GM12801 (cell line): ENCODE data around the gene SLC49A3.

ENCODE experiments used
- TF ChIP-seq, protein P1 (sequence below): IDR thresholded peaks from one replicate; pipeline ENCODE4 v1.5.1; 2011; ENCODE audit warnings: control low read depth; ENCODE audit not compliant: insufficient read length; ENCODE audit errors: extremely low read depth

The SLC49A3 gene

DNA sequence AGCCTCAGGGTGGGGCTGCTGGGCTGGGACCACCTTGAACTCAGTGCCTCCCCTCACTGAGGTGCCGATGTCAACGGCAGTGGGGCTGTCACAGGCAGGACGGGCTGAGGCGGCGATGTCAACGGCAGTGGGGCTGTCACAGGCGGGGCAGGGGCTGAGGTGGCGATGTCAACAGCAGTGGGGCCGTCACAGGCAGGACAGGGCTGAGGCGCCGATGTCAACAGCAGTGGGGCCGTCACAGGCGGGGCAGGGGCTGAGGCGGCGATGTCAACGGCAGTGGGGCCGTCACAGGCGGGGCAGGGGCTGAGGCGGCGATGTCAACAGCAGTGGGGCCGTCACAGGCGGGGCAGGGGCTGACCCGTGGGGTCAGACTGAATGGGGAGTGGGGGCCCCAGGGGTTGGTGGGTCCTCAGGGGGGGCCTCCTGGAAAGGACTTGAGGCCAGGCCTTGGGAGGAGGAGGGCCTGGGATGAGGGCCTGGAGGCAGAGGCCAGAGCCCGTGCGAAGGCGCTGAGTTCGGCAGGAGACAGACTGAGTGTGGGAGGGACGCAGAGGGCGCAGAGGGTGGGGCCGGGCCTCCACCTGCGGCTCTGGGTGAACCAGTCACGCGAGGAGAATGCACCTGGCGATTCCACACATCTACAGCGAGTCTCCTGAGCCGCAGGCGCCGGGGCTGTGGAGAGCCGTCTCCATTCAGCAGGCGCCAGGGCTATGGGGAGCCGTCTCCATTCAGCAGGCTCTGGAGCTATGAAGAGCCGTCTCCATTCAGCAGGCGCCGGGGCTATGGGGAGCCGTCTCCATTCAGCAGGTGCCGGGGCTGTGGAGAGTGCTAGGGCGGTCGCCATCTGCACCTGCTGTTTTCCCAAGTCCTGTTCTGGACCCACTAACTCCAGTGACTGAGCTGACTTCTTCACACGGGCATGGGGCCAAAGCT lies 37.7 kb downstream of the SLC49A3 start:
- TF ChIP-seq, protein P1, sequence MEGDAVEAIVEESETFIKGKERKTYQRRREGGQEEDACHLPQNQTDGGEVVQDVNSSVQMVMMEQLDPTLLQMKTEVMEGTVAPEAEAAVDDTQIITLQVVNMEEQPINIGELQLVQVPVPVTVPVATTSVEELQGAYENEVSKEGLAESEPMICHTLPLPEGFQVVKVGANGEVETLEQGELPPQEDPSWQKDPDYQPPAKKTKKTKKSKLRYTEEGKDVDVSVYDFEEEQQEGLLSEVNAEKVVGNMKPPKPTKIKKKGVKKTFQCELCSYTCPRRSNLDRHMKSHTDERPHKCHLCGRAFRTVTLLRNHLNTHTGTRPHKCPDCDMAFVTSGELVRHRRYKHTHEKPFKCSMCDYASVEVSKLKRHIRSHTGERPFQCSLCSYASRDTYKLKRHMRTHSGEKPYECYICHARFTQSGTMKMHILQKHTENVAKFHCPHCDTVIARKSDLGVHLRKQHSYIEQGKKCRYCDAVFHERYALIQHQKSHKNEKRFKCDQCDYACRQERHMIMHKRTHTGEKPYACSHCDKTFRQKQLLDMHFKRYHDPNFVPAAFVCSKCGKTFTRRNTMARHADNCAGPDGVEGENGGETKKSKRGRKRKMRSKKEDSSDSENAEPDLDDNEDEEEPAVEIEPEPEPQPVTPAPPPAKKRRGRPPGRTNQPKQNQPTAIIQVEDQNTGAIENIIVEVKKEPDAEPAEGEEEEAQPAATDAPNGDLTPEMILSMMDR: no peak

DNA sequence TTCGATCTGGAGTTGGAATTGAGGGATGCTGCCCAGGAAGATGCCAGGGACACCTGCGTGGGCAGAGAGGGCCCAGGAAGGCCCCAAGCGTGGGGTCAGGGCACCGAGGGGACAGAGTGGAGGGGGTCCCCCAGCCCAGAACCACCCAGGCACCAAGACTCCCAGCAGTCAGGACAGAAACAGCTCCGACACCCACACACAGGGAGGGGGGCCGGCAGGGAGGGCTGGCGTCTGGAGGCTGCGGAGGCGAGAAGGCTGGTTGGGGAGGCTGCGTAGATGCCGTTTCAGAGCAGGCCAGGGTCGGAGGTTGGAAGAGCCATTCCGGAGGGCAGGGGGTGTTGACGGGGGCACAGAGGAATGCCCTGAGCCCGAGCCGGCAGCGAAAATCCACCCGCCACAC lies 38.5 kb downstream of the SLC49A3 start:
- TF ChIP-seq, protein P1: no peak

DNA sequence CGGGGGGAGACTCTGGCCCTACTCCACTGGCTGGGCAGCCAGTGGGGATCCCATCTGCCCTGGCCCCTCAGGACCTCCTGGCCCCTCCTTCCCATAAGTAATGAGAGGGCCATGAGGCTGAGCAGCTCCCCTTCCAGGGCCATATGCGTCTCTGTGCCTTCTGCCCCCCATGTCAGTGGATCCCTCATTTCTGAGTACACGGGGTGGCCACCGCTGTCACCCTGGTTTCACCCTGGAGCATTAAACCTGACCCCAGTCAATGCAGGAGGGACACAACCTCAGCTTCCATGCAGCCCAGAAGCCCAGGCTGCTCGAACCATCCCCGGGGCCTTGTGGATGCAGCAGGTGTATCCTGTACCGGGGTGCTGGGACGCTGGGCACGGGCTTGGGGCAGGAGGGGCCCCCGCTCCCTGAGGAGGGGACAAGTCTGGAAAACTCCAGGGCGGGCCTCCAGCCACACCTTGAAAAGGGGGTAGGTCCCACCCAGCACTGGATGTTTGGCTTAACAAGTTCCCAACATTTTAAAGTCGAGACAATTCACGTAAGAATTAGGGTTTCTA lies 39.1 kb downstream of the SLC49A3 start:
- TF ChIP-seq, protein P1: no peak

DNA sequence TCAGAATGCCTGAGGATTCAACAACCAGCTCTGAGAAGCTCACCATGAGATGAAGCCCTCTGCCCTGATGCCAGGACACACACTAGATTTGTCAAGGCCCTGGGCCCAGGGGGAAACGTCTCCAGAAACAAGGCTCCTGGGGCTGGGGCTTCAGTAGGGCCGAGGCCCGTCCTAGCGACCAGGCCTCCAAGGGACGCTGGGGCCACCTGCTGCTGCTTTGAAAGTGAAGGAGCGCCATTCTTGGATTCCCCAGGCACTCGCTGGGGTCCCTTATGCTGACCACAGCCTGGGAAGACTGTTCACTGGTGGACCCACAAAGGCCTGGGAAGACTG lies 39.7 kb downstream of the SLC49A3 start:
- TF ChIP-seq, protein P1: no peak

DNA sequence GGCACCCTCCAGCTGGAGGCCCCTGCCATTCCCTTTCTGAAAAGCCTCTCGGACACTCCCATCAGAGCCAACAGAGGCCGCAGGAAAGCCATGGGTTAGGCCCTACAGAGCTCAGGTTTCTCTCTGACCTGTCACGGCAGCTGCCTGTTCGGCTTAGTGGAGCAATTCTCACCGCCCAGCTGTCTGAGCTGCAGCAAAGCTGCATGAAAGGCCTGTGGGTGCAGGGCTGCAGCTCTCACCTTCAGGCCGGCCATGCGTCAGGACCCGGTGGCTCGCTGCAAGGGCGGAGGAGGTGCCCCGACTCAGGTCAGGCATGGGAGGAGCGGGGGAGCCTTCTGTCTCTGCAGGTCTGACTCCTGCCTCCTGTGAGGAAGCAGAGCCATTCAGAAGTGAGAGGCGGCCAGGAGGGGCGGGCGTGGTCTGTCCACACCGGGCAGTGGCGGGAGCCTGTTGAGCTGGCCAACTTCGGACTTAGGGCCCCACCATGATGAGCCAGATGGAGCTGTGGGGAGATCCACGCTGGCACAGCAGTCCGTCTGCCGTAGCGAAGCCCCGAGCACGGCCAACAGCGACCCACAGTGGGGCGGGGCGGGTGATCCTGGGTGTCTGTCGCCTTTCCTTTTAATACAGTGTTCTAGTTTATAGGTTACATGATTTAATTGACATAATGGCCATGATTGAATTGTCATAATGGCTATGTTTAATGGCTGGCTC lies 40.2 kb downstream of the SLC49A3 start:
- TF ChIP-seq, protein P1: no peak

DNA sequence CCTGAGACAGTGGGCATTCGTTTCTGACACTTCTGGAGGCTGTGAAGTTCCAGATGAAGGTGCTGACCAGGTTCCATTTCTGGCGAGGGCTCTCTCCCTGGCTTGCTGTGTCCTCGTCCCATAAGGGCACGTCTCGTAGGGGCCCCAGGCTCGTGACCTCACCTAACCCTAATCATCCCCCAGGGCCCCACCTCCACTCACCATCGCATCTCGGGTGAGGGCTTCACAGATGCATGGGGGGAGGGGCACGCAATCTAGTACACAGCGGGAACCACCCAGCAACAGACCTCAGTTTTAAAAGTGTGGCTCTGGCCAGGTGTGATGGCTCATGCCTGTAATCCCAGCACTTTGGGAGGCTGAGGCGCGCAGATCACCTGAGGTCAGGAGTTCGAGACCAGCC lies 41.5 kb downstream of the SLC49A3 start:
- TF ChIP-seq, protein P1: no peak

DNA sequence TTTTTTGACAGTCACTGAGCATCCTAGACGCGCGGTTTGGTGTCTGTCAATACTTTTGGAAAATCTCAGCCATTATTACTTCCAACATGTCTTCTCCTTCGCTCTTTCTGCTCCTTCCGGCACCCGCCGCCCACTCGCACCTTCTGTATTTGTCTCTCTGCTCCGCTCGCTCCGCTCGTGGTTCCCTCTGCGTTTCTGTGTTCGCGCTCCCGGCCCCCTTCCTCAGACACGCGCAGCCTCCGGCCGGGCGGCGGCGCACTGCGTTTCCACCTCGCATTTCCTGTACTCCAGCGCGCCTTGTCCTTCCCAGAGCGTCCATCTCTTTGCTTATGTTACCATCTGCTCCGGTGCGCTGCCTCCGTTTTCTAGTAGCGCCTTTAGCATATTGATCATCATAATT lies 42.5 kb downstream of the SLC49A3 start:
- TF ChIP-seq, protein P1: no peak
